ENCODE data around the gene ZNF385A. TPM values are rescaled to one million over a fixed set of nuclear protein-coding genes. Genes with fewer than 3 reads are reported as not detected.

ZNF385A gene
- total RNA-seq, 2 experiments from 2014 or later = 0.32 to 2.9 TPM

DNA sequence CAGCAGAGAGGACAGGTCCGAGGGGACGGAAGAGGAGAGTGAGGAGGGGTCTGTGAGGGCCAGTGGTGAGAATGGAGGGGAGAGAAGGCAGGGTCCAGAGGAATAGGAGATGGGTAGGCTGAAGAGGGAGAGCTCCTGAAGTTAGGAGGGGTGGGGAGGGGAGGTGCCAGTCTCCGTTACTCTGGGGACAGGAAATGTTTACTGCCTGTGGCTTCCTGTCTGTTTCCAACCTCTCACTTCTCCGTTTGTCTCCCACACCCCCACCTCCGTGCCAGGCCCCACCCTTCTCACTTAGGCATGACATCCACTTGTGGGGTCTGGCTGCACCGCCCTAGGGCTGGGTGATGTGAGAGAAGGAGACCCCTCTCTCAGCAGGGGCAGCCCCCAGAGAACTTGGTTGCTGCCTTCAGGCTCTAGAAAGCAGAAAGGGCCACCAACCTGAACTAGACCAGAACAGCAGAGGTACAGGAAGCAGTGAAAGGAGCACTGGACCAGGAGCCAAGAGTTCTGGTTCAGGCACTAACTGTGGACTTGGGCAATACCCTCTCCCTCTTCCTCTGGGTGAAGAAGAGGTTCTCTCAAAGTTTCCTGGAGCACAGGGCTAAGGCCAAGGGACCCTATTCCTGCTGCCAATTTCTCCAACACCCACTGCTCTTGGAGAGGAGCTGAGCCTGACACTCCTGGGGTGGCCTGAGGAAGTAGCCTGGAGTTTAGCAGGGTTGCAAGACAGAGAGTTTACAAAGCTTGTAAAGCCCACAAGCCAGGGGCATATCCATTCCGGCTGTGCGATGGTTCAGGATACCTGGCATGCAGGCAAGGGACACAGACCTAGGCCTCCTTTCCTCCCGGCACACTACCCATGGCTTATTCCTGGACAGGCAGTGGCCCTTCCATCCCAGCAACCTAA is 29.0 kb upstream of the ZNF385A start:
- Histone ChIP-seq H3K79me2 (ENCODE audit: insufficient read depth, low read depth, low read length) (no peaks in the 10 kb centered on the region), H3K4me2 (ENCODE audit: low read length) (peak overlapping the region; percentile 57)
- no peak for TF ChIP-seq EZH2phosphoT487 (IDR thresholded peaks at IDR 0.05; ENCODE audit: borderline replicate concordance, low read depth, low read length)
- TF ChIP-seq, protein P1, sequence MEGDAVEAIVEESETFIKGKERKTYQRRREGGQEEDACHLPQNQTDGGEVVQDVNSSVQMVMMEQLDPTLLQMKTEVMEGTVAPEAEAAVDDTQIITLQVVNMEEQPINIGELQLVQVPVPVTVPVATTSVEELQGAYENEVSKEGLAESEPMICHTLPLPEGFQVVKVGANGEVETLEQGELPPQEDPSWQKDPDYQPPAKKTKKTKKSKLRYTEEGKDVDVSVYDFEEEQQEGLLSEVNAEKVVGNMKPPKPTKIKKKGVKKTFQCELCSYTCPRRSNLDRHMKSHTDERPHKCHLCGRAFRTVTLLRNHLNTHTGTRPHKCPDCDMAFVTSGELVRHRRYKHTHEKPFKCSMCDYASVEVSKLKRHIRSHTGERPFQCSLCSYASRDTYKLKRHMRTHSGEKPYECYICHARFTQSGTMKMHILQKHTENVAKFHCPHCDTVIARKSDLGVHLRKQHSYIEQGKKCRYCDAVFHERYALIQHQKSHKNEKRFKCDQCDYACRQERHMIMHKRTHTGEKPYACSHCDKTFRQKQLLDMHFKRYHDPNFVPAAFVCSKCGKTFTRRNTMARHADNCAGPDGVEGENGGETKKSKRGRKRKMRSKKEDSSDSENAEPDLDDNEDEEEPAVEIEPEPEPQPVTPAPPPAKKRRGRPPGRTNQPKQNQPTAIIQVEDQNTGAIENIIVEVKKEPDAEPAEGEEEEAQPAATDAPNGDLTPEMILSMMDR (conservative IDR thresholded peaks at IDR 0.05; ENCODE audit: low read length) = no peak

DNA sequence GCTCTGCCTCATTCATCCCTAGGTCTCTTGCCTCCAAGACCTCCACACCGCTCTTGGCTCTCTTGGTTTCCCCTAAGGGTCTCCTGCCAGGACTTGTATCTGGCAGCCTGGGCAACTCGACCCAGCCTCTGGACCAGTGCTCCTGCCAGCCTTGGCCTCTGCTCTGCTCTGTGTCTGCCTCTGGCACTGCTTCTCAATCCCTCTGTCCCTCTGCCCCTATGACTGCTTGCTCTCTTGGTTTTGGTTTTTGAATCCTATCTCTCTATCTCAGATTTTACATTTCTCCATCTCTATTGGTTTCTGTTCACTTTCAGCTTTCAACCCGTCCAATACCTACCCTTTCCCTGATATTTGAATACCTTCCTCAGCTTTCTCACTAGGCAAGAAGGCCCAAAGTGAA is 28.3 kb upstream of the ZNF385A start:
- no peaks in the 10 kb centered on the region for H3K9me3 ChIP-seq (ENCODE audit: low read length)
- ChIA-PET POLR2A (no interaction called here), CTCF (ENCODE audit: unreplicated experiment) (interaction anchor here (0.6 to 1.7 kb wide), 8 partner anchors 9 to 572 kb away, joined by 3 to 5 read pairs (median 3); partner anchors contain the start of genes COPZ1, NCKAP1L and TESPA1)
- no peaks in the 10 kb centered on the region for H4K20me1 ChIP-seq (ENCODE audit: insufficient read depth, low read length)
- no peak for DNase-seq (ENCODE audit: low spot score)
- peak overlapping the region; percentile 57 for H3K4me2 ChIP-seq (ENCODE audit: low read length)
- H3K9me2 ChIP-seq (ENCODE audit: insufficient read depth, low read length) = no peaks in the 10 kb centered on the region
- H3K27ac ChIP-seq (ENCODE audit: low read depth, low read length, poor library complexity, severe bottlenecking) = peak overlapping the region; percentile 12
- H3K4me1 ChIP-seq (ENCODE audit: insufficient read depth, low read length, poor library complexity, severe bottlenecking) = peaks cover 38% of the 10 kb centered on the region
- peak overlapping the region; percentile 69 for H2AFZ ChIP-seq (ENCODE audit: low read length)
- no peaks in the 10 kb centered on the region for H3K79me2 ChIP-seq (ENCODE audit: insufficient read depth, low read depth, low read length)
- intact Hi-C loops (cut with micrococcal nuclease; ENCODE audit: unreplicated experiment) = no loop called here
- TF ChIP-seq EZH2phosphoT487 (IDR thresholded peaks at IDR 0.05; ENCODE audit: borderline replicate concordance, low read depth, low read length) = no peak
- TF ChIP-seq, protein P1 (conservative IDR thresholded peaks at IDR 0.05; ENCODE audit: low read length) = no peak
- no peaks in the 10 kb centered on the region for H3K36me3 ChIP-seq (ENCODE audit: insufficient read depth, low read length)
- H3K4me3 ChIP-seq (ENCODE audit: low read depth, low read length, poor library complexity, severe bottlenecking) = peak overlapping the region; percentile 22
- no TSS peak for BruUV-seq (replicated peaks)

More for the DNA sequence above, 29.0 kb upstream of the ZNF385A start:
- Histone ChIP-seq H3K9me3 (ENCODE audit: low read length) (no peaks in the 10 kb centered on the region), H3K9me2 (ENCODE audit: insufficient read depth, low read length) (no peaks in the 10 kb centered on the region), H4K20me1 (ENCODE audit: insufficient read depth, low read length) (no peaks in the 10 kb centered on the region), H3K36me3 (ENCODE audit: insufficient read depth, low read length) (no peaks in the 10 kb centered on the region), H3K4me3 (ENCODE audit: low read depth, low read length, poor library complexity, severe bottlenecking) (peak overlapping the region; percentile 22), H3K4me1 (ENCODE audit: insufficient read depth, low read length, poor library complexity, severe bottlenecking) (peaks cover 38% of the 10 kb centered on the region), H3K27ac (ENCODE audit: low read depth, low read length, poor library complexity, severe bottlenecking) (peak overlapping the region; percentile 12), H2AFZ (ENCODE audit: low read length) (peak overlapping the region; percentile 69)
- no TSS peak for BruUV-seq (replicated peaks)
- peak; percentile 65 for DNase-seq (ENCODE audit: low spot score)
- POLR2A ChIA-PET = interaction anchor here (1.0 kb wide), 1 partner anchor 14 kb away, joined by 3 read pairs; no protein-coding TSS in a partner anchor
- intact Hi-C loops (cut with micrococcal nuclease; ENCODE audit: unreplicated experiment) = no loop called here
- CTCF ChIA-PET (ENCODE audit: unreplicated experiment) = interaction anchor here (0.6 to 1.7 kb wide), 7 partner anchors 10 to 571 kb away, joined by 3 to 5 read pairs (median 3); partner anchors contain the start of genes COPZ1, NCKAP1L and TESPA1

Data from OCI-LY7 (cell line).